CD4-positive, alpha-beta T cell treated with Interleukin-17A for 1 hour (primary cell): Measurements from ENCODE around the gene TAPBPL.
"Not testable (repeated sequence)": the region's sequence is repeated elsewhere in the genome, so short reads cannot be mapped to it uniquely, and the experiment has no call there.

Experiments
- DNase-seq: peaks from one replicate; pipeline ENCODE4 v3.0.0-alpha.2; 2020

The TAPBPL gene

DNA sequence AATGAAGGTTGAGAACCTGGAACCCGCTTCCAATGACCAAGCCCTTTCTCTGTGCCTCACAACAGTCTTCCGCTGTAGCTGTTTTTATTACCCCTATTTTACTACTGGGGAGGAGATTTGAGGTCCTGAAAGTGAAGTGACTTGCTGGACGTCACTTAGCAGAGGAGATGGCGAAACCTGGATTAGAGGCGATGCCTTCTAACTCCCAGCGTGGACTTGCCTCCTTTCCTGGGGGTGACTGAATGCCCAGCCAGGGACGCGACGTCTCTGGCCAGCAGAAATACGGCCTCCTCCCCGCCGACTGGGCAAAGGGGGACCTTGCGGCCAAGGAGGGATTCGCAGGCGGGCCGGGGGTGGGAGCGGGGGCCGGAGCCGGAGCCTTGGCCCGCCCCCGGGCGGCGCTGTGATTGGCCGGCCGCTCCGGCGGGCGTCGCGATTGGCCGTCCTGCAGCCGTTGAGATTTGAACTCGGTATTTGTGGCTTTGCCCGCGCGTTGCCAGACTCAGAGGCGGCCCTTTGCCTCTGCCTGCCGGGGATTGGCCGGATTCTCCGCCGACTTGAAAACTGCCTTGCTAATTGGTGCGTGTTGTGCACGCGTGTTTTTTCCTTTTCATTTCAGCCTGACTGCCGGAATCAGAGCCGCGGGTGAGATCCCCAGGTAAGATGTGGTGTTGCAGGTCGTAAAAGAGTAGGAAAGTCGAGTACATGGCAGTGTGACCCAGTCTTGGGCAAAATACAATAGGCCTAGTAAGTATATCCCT, 41.8 kb downstream of the TAPBPL start, which contains the start of gene NCAPD2:
Gene NCAPD2 (plus strand): TSS at position 606 of the 761 bp plus-strand sequence. CDS start 997 bp downstream, outside the sequence.
- DNase-seq, result peak; percentile 97

GRCh38 chr12:6494258-6494743, 42.5 kb downstream of the TAPBPL start:
- DNase-seq, result no peak

- DNase-seq, result no peak
Observed at GRCh38 chr12:6494968-6495367, 43.1 kb downstream of the TAPBPL start.

- not testable (repeated sequence) for DNase-seq
Observed at GRCh38 chr12:6497291-6497690, 45.4 kb downstream of the TAPBPL start.

DNA sequence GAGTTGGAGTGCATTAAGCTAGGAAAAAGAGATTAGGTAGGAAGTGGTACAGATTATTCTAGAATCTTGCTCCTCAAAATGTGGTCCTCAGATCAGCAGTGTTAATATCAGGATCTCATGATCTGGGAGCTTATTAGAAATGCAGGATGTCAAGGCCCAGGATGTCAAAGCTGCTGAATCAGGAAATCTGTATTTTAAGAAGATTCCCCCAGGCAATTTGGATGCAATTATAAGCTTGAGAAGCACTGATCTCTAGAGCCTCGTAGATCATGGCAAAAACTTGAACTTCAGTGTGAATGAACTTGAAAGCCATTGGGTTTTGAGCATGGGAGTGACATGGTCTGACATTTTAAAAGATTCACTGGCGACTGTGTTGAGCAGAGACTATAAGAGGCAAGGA, 48.6 kb downstream of the TAPBPL start:
- no peak for DNase-seq

- DNase-seq, result no peak
Observed at GRCh38 chr12:6507102-6507998, 55.5 kb downstream of the TAPBPL start.

GRCh38 chr12:6508087-6508486, 56.2 kb downstream of the TAPBPL start:
- no peak for DNase-seq
